GM19043 (cell line): Measurements from ENCODE around the gene DNAJA3.

Experiments used
- ATAC-seq: cut with Tn5 transposase; IDR thresholded peaks from one replicate; pipeline ENCODE4 v1.9.1; 2021; ENCODE audit warnings: low read depth; ENCODE audit not compliant: unreplicated experiment

DNAJA3 gene

GRCh38 chr16:4425378-4426020 is at the start of gene DNAJA3:
Gene DNAJA3 (plus strand): TSS chr16:4425868. CDS start chr16:4425882, 14 bp downstream.
- ATAC-seq: peak; percentile 86

DNA sequence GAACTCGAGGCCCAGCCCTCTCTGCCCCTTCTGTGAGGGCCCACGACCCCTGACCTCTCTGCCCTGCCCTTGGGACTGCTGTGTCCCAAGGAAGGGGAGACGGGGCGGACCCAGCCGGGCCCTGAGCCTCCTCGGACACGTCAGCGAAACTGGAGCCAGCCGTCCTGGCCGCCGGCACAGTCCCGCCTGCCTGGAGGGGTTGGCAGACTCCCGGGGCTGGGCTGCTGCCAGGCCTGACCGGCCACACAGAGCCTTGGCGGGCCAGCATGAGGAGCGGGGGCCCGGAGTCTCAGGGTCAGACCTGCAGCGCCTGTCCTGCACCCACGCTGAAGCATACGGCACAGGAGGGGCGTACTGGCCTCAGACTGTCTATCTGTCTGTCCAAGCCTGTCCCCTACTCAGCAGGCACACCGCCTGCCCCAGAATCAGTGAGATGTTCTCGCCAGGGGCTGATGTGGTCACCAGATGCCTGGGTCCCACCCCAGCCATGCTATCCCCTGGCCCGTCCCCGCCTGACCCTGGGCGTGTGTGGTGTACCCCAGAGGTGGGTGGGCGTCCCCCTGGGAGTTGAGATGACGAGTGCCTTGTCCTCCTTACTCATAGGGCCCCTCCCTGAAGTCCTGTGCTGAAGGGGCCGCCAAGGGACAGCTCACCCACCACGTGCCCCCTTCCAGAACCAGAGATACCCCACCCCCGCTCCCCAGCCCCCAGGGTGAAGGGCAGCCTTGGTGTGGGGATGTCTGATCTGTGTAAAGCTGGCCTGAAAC is 49.4 kb upstream of the DNAJA3 start:
- no peak for ATAC-seq

DNA sequence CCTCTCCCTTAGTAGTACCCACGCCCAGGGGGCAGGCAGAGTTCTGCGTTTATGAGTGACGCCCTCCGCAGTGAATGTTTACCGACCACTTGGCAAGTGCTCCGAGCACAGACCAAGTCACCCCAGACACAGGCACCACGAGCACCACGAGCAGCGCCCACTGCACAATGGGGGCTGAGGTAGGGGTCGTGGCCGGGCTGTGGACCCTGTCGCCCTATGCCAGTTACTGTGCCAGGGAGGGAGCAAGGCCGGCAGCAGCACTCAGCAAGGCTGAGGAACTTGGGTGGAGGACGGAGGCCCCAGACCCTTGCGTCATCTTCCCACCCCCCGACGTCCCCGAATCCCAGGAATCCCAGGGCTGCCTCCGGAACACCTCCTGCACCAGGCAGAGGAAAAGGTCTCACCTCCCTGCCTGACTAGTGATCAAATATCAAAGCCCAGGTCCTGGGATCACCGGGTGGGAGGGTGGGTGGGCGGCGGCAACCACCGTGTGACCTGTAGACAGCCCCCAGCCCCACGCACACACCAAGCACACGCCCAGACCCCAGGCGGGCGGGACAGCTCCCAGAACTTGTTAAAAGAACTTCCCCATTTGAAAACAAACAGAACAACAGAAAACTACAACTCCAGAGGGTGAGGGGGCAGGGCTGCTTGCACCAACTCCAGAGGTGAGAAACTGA is 48.6 kb upstream of the DNAJA3 start:
- ATAC-seq: no peak

DNA sequence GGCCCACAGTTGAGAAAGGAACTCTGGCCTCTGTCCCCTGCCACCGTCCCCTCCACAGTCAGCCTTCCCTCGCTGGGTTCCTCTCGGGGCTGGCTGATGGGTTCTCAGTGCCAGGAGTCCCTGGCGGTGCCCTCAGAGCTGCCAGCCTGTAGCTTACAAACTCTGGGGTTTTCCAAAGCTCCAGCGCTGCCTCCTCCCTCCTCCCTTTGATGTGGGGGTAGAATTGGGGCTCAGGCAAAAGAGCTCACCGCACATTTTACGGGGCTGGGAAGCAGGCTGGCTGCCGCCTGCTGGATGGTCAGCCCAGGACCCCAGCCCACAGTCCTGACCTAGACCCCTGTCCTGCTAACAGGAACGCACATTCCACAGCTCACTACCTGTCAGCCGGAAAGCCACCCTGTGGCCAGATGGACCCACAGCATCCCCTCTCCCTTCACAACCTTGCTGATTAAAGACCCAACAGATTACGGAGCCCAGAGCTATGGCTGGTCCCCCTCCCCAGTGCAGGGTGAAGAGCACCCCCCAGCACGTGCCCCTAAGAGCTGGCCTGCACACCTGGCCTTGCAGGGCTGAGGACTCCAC is 48.0 kb upstream of the DNAJA3 start:
- no peak for ATAC-seq

- no peak for ATAC-seq
Observed at GRCh38 chr16:4378161-4378666, 47.5 kb upstream of the DNAJA3 start.

DNA sequence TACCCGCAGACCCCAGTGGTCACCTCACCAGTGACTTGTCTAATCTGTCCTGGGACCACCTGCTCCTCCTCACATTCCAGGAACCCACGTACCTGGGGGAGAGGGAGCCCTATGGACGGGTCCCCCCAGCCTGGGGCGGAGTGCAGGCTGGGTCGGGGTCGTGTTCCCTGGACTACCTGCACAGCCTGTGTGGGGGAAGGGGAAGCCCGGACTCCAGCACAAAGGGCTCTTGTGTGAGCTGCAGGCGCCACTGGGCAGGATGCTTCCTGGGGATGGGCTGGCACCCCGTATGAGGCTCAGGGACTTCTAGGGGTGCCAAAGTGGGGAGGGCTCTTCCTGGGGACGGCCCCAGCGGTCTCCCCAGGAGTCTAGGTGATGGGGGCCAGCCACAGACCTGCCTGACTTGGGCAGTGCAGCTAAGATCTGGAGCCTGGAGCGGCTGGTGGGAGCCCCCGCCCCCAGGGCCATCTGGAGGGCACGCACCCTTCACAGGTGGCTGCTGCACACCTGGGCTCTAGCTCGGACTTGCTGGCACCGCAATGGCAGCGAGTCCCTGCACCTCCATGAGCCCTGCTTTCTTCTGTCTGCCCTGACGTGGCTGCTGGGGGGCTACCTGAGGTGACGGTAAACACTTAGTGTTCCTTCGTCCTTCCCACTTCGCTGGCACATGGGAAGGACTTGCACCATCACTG is 46.5 kb upstream of the DNAJA3 start:
- ATAC-seq: no peak

DNA sequence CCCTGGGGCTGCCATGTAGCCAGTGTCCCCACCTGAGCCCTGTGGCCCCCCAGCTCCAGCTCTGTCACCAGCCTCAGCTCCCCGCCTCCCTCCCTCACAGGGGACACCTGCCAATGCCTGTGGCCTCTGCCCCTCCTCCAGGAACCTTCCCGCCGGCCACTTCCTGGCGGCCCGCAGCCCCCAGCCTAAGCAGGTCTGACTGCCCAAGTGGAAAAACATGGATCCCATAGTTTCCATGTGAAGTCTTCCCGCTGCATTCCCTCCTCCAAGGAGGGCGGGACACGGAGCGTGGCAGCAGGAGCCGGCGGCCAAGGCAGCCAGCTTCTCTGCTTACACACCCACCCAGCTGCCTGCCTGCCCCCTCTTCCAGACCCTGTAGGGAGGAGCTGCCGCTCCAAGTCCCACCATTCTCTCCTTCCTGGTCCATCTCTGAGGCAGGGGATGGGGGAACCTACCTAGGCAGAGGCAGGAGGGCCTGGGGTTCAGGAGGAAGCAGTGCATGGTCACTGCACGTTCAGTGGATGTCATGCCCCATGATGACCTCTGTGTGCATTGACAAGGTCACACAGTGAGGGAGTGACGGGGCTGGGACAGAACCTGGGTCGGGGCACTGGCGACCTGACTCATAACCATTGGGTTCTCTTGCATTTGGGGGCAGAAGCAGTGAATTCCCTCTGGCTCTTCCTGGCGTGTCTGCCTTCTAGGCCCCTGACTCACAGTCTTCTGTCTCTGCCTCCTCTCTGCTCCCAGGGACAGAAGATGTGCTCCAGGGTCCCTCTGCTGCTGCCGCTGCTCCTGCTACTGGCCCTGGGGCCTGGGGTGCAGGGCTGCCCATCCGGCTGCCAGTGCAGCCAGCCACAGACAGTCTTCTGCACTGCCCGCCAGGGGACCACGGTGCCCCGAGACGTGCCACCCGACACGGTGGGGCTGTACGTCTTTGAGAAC is 45.3 kb upstream of the DNAJA3 start:
- no peak for ATAC-seq

GRCh38 chr16:4381072-4381934 is 44.4 kb upstream of the DNAJA3 start:
- ATAC-seq: no peak

DNA sequence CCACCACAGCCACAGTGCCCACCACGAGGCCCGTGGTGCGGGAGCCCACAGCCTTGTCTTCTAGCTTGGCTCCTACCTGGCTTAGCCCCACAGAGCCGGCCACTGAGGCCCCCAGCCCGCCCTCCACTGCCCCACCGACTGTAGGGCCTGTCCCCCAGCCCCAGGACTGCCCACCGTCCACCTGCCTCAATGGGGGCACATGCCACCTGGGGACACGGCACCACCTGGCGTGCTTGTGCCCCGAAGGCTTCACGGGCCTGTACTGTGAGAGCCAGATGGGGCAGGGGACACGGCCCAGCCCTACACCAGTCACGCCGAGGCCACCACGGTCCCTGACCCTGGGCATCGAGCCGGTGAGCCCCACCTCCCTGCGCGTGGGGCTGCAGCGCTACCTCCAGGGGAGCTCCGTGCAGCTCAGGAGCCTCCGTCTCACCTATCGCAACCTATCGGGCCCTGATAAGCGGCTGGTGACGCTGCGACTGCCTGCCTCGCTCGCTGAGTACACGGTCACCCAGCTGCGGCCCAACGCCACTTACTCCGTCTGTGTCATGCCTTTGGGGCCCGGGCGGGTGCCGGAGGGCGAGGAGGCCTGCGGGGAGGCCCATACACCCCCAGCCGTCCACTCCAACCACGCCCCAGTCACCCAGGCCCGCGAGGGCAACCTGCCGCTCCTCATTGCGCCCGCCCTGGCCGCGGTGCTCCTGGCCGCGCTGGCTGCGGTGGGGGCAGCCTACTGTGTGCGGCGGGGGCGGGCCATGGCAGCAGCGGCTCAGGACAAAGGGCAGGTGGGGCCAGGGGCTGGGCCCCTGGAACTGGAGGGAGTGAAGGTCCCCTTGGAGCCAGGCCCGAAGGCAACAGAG is 43.5 kb upstream of the DNAJA3 start:
- no peak for ATAC-seq

GRCh38 chr16:4382795-4383357 is 42.8 kb upstream of the DNAJA3 start:
- ATAC-seq: no peak

- no peak for ATAC-seq
Observed at GRCh38 chr16:4383591-4384444, 41.9 kb upstream of the DNAJA3 start.

DNA sequence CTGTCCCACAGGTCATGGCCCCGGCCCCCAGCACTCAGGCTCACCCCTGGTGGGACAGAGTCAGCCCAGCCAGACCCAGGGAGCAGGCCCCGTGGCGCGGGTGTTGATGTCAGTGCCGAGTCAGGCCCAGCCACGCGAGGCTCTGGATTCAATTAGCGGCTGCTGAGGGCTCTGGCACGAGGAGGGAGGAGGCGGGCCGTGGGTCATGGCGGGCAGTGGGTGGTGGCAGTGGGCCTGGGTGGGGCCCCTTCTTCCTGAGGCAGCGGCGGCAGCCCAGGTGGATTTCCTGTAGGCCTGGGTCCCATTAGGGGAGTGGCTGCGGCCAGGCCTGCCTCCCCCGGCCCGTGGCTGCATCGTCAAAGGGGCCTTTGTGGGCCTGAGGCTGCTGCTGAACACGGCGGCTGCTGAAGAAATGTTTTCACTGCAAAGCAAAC is 41.1 kb upstream of the DNAJA3 start:
- ATAC-seq: no peak

DNA sequence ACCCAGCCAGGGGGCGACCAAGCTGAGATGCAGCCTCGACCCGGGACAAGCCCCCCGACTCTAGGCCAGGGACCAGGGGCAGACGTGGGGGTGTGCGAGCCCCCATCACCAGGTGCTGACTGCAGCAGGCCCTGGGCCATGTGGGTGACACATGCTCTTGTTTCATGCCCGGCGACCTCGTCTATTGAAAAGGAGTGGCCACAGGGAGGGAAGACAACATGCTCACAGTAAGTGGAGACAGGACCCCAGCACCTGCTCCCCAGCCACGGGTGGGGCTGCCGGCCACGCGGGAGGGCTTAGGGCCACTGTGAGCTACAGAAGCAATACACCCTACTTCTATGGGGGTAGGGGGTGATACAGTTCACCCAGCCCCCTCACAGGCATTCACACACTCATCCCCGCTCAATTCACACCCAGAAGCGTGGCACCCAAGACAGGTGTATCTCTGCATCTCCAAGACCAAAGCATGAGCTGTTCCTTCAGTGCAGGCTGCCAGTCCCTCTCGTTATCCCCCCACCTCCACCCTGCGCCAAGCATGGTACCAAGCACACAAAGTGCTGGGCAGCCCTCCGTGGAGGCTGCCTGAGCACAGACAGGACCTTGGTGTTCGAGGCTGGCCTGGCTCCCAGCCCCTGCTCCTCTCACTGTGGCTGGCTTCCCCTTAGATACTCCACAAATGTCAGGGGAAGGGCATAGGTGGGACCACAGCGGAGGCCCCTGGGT is 40.4 kb upstream of the DNAJA3 start:
- ATAC-seq: no peak

DNA sequence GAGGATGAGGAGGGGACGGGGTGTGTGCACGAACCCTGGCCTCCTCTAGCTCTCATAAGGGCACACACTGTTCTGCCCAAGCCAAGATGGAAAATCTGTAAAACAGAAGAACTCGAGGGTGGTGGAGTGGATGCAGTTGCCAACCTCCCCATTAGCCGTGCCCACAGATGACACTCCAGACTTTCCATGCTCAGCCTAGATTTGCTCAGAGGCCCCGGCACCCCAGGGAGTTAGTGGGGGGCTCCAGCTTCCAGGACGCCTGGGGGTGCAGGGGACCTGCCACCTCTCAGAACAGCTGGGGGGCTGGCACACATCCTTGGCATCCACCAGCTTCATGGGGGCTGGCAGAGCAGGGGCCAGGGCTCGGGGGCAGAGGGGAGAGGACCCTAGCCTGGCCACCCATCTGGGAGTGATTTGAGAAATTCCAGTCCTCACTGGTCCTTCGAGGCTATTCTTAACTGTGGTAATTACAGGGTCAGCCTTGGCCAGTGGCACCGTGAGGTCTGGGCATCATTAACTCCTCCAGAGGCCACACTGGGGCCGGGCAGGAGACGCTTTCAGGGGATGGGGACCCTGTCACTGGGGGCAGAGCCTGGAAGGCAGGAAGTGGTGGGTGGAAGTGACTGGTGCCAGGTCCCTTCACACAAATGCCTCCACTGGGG is 39.7 kb upstream of the DNAJA3 start:
- no peak for ATAC-seq

DNA sequence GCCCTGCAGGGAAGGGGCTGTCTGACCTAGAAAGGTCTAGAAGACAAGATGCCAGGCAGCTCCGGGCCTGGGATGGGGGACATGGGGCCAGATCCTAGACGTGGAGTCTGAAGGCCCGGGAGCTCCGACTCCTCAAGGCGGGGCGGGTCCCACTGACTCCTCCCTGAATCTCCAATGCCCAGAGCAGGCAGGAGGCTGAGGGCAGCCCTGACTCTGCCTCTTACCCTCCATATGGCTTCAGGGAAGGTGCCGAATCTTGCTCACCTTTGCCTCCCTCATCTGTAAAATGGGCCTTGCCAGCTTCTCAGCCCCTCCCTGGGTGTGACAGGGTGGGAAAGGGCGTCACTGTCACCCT is 39.2 kb upstream of the DNAJA3 start:
- ATAC-seq: no peak
